GM19099 (cell line): ENCODE measurements around the gene CMIP.

ENCODE experiments used
- POLR2A ChIP-seq: IDR thresholded peaks from 3 replicates; pipeline ENCODE4 v1.6.1; 2011; ENCODE audit warnings: low read depth; ENCODE audit not compliant: insufficient read length; ENCODE audit errors: extremely low read depth

Gene CMIP

DNA sequence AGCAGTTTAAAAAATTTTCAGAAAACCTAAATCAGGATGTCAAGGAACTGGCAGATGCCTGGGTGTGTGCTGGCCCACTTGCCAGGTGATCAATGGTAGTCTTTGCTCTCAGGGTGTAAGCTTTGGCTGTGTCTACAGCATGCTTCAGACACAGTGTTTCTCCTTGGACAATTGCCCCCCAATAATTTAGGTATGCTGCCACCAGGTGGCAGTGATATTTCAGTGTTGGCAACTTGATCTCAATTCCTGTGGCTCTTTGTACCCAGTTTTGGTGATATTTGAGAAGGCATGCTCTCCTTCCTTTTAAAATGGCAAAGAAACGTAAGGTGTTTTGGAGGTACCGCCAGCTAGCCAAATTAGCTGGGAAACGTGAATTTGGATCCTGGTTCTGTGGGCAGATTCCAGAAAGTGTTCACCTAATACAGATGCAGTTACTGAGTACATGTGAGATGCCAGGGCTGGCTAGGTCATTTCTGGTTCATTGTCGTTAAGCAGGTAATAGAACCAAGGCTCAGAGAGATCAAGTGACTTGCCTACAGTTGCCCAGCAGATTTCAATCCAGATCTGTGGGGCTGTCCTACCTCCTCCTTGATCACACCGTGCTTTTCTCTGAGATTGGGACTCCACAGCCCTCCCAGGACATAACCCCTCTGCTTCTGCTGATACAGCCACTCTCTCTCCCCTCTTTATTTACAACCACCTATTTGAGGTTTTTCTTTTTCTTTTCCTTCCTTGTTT lies 178.9 kb downstream of the CMIP start:
- no peak for TF ChIP-seq POLR2A

DNA sequence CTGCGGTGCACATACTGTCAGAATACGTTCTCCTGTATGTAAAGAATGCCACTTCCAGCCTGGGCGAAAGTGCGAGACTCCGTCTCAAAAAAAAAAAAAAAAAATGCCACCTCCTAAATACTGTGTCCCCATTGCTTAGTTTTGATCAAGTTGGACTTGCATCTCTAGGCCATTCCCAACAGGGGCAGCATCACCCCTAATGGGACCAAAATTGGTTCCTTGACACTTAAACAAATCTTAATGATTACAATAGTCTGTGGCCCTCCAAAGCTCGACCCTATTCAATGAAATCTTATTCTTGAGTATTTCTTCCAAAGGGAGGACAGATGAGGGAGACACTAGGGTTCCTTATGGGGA lies 179.8 kb downstream of the CMIP start:
- no peak for TF ChIP-seq POLR2A

DNA sequence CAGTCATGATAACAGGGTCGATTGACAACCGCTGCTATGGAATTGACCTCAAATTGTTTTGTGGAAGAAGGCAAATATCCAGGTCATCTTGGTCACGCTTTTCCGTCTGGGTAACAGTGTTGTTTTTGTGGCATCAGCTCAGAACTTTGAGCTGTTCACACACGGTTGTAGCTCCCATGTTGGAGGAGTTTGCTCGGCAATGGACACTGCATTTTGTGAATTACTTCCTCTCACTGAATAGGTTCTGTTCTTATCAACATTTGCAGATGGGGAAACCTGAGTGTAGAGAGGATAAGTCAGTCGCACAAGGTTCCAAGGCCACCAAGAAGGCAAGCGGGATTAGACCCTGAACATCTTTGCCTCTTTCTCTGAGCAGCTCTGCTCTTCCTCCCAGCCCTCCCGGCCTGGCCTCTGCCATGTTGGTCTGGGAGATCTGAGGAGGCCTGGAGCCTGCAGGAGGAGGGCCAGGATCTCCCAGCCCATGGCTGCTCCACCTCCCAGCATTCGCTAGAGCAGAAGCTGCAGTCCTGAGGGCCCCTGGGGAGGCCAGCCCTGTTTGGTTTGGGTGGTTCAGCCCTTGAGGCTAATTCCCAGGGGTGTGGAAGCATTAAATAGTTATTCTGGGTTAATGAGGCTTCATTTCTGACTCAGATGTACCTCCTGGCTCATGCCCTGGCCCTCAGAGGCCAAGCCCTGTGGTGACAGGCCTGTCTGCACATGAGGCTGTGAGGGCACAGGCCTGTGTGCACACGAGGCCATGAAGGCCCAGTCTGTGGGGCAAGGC lies 180.3 kb downstream of the CMIP start:
- no peak for TF ChIP-seq POLR2A

DNA sequence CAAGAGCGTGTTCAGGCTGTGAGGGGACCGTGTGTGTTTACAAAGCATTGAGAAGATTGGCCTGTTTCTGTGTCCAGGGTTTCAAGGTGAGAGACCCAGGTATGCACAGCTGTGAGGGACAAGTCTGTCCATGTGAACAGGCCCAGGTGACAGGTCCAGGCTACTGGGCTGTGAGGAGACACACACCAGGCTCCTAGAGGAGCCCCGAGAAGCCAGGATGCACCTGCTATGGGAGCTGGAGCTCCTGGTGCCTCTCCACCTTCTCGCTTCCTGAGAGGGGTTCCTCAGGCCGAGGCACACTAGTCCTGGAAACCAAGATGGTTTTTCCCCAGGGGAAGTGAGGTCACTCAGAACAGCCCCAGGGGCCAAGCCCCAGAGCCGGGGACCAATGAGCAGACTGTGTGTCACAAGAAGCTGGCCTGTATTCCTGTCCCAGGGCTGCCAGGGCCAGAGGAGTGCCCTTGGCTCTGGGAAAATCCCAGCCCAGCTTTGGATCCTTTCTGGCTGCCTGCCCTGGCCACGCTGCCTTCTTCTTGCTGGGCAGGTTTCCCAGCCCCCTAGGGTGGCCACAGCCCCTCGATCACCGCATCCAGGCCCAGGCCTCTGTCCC lies 181.0 kb downstream of the CMIP start:
- no peak for TF ChIP-seq POLR2A

DNA sequence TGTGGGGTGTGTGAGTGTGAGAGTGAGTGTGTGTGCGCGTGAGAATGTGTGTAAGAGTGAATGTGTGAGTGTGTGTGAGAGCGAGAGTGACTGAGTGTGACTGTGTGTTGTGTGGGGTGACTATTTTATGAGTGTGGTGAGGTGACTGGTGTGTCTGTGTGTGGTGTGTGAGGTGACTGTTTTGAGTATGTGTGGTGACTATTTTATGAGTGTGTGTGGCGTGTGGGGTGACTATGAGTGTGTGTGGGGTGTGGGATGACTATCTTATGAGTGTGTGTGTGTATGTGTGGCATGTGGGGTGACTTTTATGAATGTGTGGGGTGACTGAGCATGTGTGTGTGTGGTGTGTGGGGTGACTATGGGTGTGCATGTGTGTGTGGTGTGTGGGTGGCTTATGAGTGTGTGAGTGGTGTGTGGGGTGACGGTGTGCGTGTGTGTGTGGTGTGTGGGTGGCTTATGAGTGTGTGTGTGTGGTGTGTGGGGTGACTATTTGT lies 181.6 kb downstream of the CMIP start:
- TF ChIP-seq POLR2A, result no peak

DNA sequence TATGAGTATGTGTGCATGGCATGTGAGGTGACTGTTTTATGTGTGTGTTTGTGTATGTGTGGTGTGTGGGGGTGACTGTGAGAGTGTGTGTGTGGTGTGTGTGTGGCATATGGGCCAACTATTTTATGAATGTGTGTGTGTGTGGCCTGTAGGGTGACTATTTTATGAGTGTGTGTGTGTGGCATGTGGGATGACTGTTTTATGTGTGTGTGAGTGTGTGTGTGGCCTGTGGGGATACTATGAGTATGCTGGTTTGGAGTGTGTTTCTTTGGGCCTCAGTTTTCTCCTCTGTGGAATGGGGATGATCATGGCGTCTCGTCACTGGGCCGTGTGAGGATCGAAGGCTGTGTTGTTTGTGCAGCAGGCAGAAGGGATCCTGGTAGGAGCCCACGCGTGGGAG lies 182.4 kb downstream of the CMIP start:
- no peak for TF ChIP-seq POLR2A

DNA sequence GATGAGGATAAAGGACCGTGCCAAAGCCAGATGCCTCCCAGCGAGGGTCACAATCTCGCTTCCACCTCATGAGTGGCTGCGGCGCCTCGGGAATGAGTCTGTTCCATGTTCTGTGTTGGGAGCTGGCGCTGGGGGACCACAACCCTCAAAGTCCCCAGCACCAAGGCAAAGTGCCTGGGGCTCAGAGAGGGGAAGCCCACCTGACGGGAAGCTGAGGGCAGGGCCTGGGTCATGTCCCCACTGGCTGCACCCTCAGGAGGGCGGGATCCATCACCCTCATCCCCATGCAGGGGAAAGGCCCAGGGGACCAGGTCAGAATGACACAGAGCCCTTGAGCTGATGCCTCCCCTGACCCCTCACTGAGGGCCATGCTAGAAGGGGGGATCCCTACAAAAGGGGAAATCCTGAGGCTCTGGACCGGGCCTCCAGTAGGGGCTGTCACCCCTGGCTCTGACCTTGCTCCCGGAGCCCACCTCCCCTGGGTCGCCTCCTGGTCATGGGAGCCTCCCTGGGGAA lies 183.2 kb downstream of the CMIP start:
- TF ChIP-seq POLR2A, result no peak

DNA sequence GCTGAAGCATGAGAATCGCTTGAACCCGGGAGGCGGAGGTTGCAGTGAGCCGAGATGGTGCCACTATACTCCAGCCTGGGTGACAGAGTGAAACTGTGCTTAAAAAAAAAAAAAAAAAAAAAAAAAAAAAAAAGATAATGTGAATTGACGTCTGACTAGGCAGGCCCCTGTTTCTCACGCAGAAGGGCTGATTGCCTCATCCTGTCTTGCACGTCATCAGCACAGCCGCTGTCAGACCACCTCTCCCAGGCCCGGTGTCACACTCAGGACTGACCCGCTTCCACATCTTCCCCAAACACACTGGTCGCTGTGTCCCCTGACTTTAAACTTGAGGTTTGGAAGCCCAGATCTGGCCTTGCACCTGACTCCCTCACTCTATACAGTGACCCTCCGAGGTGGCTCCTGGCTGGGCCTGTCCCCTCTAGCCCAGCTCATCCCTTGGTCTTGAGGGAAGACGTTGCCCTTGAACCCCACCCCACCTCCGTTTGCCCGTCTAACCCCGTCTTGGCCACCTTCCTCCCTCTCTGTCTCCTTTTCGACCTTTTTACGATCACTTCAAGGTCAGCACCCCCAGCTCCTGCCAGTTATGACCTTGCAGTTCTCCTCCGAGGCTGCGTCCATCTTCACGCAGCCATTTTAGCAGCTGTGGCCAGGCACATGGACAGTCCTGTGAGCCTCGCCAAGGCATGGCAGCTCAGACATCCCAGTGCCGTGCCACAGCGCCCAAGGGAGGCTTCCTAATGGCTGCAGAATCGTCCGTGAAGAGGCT lies 184.6 kb downstream of the CMIP start:
- TF ChIP-seq POLR2A, result no peak

DNA sequence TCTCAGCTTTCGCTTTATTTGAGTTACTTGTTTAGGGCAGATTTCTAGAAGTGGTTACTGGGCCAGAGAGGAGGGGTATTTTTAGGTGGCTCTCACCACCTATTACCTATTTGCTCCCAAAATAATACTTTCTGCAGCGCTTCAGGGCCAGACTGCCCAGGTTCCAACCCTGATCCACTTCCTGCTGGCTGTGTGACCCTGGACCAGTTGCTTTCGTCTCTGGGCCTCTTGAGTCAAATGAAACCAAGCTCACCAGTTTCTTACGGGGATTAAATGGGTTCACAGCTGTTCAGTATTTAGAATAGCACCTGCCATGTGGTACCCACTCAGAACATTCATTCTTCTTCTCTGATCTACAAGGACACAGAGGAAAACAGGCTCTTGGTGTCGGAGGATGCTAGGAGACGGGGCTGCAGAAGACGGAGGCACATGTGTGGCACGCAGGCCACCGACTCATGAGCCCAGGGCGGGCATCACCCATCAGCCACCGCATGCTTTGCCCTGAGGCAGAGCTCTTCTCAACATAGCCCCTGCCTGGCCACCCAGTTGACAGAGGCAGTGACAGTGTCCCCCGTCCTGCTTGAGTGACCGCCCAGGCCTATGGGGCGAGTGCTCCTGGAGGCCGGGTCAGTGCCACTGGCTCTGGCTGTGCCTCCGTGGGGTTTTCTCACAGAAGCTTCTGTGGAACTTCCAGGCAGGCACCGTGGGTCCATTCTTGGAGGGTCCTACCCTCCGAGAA lies 185.5 kb downstream of the CMIP start:
- TF ChIP-seq POLR2A, result no peak

DNA sequence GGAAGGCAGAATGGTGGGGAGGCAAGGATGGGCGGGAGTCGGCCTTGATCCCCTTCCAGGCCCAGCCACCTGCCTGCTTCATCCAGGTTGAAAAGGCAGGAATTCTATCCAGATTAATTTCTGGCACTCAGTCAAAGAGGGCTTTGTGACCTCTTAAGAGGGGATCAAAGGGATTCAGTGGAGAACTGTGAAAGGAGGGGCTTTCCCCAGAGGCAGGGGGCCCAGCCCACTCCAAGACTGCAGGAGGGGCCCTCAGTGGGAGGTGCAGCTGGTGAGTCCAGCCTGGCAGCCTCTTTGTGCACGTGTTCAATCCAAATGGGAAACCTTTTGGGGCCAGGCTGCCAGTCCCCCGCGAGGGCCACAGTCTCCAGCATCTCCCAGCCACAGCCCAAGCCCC lies 186.0 kb downstream of the CMIP start:
- TF ChIP-seq POLR2A, result no peak

DNA sequence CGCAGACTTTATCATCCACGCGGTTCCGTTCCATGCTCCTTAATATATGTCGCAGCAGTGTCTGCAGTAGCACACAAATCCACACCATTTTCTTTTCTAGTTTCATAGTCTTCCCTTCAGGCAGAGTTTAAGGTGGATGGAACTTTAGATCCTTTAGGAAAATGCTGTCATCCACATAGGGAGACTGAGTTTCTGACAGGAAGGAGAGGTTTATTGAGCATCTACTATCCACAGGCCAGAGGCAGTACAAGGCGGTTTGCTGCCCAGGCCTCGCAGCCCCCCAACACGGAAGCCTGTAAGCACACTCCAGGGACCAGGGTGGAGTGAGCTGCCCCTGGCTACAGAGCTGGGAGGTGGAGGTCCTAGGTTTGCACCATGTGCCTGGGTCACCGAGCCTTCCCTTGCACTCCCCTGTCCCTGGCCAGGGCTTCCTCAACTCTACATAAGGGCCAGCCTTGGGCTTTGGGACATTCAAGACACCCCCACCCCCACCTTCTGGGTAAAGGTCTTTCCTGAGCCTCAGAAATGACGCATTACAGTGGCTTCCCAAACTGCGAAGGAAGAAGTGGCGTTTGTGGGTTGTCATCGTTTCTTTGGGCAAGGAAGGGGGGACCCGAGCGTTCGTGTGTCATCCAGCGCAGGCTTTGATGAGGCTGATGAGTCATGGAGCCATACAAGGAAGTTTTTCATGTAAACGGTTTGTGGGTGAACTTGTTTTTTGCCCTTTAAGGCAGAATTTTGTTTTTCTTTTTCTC lies 188.0 kb downstream of the CMIP start:
- no peak for TF ChIP-seq POLR2A

DNA sequence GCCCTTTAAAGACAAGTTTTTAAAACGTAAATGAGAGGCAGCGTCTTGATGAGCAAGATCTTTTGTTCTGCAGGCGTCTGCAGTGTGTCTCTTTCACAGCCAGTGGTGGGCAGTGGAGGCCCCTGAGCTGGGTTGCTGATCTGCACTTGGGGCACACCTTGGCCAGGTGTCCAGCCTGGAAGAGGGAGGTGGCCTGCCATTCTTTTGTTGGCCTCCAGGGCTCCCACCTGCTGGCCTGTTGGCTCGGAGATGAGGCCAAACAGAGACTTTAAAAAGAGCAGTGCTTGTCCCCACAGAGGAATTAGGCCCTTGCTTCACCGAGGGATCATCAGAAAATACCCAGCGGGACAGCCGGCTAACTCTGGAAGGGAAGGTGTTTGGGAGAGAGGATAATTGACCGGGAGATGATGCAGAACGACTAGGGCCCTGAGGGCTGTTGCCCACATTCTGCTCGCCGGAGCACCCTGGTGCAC lies 188.6 kb downstream of the CMIP start:
- TF ChIP-seq POLR2A, result no peak

DNA sequence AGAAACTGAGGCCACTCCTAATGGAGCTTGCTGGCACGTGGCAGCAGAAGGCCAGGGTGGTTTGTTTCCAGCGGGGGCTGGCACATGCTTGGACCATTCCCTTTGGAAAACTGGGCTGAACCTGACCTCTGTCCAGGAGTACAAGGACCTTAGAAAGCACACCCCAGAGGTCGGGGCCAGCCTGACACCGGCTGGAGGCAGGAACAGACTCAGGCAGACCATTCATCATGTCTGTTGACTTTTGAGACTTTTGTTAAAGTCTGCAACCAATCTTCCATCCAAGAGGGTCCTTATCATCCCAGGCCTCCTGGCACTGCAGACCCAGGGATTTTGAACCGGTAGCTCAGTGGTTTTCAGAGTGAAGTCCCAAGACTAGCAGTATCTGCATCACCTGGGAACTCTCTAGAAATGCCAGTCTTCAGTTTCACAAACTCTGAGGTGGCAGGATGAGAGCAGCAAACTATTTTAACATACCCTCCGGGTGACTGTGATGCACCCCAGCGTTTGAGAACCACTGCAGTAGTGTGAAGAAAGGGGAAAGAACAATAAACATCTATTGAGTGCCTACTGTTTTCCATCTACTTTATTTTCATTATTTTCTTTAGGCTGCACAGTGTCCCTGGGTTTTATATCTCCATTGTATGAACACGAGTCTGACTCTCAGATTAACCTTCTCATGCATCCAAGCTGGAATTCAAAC lies 189.2 kb downstream of the CMIP start:
- no peak for TF ChIP-seq POLR2A

DNA sequence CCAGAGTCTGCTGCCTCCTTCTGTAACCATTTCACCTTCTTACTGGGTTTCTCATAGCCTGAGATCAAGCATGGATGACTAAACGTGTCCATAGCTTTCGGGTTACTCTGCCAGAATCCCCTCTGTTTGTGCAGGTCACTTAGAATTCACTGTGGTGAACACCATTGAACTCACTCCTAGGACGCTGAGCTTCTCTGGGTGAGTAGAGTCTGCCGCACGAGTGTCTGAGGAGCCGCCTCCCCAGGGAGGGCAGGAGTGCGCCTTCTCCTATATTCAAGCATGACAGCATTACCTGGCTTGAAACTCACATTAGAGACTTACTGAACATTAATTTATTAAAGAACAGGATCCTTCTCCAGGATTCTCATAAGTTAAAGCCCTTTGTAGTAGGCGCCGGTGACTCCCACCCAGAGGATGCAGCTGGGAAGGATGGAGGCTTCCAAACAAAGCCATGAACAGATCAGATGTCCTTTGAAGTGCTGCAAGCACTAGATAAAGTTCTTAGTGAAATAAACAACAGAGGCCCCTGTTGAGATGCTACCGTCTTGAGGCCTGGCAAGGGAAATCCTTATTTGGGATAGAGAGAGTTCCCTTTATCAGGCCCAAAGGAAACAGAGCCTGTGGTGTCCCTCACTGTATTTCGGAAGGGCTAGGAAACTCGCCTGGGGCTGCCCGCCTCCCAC lies 189.9 kb downstream of the CMIP start:
- no peak for TF ChIP-seq POLR2A
